Activated CD8-positive, alpha-beta T cell treated with anti-CD3 and anti-CD28 coated beads for 36 hours (primary cell): ENCODE results near the gene SOCS3. TPM values are rescaled to one million over a fixed set of nuclear protein-coding genes. Genes with fewer than 3 reads are reported as not detected.
A peak's percentile ranks its signal among the peaks of the same experiment; 100 is the strongest.
"Not testable (repeated sequence)": the region's sequence is repeated elsewhere in the genome, so short reads cannot be mapped to it uniquely, and the experiment has no call there.

Experiments used
- ATAC-seq: fragments of 200-7000 bp; cut with Tn5 transposase; one replicate; pipeline ENCODE4 v1.10.0; 2021; ENCODE audit warnings: mild to moderate bottlenecking, moderate library complexity
- CTCF ChIA-PET: fragments of 350-600 bp; sonication (Branson Sonifier 250); formaldehyde crosslinking; loops from one replicate; lab custom pipeline; 2021; ENCODE audit warnings: antibody characterized with exemption; lab: Charles Lee
- POLR2A ChIA-PET: fragments of 350-600 bp; sonication (Branson Sonifier 250); formaldehyde crosslinking; loops from one replicate; lab custom pipeline; 2021; ENCODE audit warnings: antibody characterized with exemption; lab: Charles Lee
- DNase-seq: peaks from one replicate; pipeline ENCODE4 v3.0.0-alpha.2; 2020
- H3K27ac Mint-ChIP-seq: one replicate; pipeline ENCODE4 v1.8.0; 2021; ENCODE audit warnings: mild to moderate bottlenecking, mixed read lengths
- H3K27me3 Mint-ChIP-seq: one replicate; pipeline ENCODE4 v1.8.0; 2021; ENCODE audit warnings: mixed read lengths
- H3K36me3 Mint-ChIP-seq: one replicate; pipeline ENCODE4 v1.8.0; 2021; ENCODE audit warnings: low read depth, mixed read lengths
- H3K4me1 Mint-ChIP-seq: one replicate; pipeline ENCODE4 v1.8.0; 2021; ENCODE audit warnings: low read depth, mixed read lengths
- H3K4me3 Mint-ChIP-seq: one replicate; pipeline ENCODE4 v1.8.0; 2021; ENCODE audit warnings: mild to moderate bottlenecking, moderate library complexity, mixed read lengths
- H3K9me3 Mint-ChIP-seq: one replicate; pipeline ENCODE4 v1.8.0; 2021; ENCODE audit warnings: mixed read lengths
- intact Hi-C: fragments of 100-400 bp; cut with micrococcal nuclease; formaldehyde crosslinking; loops from one replicate; pipeline ENCODE4 v1.10.0; 2022
- total RNA-seq, 2 experiments: library from RNA; stranded (reverse); gene quantifications; one replicate each; pipeline ENCODE4 v1.2.3, GENCODE V29; 2021
- TF ChIP-seq, protein P1 (sequence below): fragments of 200-600 bp; IDR thresholded peaks from one replicate; pipeline ENCODE4 v1.8.0; 2022; ENCODE audit warnings: antibody characterized with exemption, mild to moderate bottlenecking

Gene SOCS3
- total RNA-seq, 2 experiments from 2014 or later, result 48.6 to 49.1 TPM

DNA sequence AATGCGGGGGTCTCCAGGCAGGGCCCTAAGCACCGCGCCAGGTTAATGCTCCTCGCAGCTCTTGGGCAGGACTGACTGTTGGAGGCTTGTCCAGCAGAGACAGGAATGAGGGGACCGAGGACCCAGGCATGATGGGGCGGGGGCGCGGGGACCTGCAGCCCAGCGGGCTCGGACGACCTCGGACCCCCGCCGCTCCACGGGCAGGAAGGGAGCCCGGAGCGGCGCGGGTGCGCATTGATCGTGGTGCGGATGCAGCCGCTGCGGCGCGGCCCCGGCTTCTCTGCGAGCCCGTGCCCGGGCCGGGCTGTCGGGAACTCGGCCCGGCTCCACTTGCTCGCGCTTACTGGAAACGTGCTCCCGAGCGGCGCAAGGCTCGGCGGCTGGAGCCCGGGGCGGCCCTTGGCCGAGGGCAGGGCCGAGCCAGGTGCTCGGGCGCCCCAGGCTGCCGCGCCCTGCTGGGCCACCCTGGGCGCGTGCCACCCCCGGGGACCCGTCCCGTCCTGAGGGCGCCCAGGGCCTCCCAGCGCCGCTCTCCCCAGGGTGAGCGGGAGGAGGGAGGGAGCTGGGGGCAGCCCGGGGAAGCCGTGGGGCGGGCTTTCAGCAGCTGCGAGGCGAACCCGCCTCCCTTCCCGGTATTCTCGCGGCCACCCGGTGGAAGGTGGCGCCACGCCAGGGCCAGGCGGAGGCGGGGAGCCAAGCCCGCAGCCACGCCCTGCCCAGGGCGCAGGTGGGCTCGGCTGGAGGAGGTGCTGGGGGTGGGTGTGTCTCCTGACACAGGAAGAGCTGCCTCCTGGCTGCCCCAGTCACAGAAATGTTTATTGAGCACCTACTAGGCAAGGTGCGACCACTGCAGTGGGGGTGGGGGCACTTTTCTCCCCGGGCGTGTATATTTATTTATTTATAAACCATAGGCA lies 45.9 kb downstream of the SOCS3 start:
- no peaks in the 10 kb centered on the region for H3K9me3 Mint-ChIP-seq
- H3K4me1 Mint-ChIP-seq, result peaks cover 32% of the 10 kb centered on the region
- CTCF ChIA-PET, result interaction anchor here (0.8 to 1.6 kb wide), 5 partner anchors 29 to 229 kb away, joined by 3 to 5 read pairs (median 3); no protein-coding TSS in a partner anchor
- H3K4me3 Mint-ChIP-seq, result peak overlapping the region; percentile 41
- no peaks in the 10 kb centered on the region for H3K36me3 Mint-ChIP-seq
- intact Hi-C loops, result no loop called here
- POLR2A ChIA-PET, result interaction anchor here (0.9 to 2.2 kb wide), 4 partner anchors 9 to 43 kb away, joined by 3 to 9 read pairs (median 4); no protein-coding TSS in a partner anchor
- H3K27me3 Mint-ChIP-seq, result peaks cover 3% of the 10 kb centered on the region
- ATAC-seq (peak; percentile 72), DNase-seq (peak; percentile 81)
- TF ChIP-seq, protein P1, sequence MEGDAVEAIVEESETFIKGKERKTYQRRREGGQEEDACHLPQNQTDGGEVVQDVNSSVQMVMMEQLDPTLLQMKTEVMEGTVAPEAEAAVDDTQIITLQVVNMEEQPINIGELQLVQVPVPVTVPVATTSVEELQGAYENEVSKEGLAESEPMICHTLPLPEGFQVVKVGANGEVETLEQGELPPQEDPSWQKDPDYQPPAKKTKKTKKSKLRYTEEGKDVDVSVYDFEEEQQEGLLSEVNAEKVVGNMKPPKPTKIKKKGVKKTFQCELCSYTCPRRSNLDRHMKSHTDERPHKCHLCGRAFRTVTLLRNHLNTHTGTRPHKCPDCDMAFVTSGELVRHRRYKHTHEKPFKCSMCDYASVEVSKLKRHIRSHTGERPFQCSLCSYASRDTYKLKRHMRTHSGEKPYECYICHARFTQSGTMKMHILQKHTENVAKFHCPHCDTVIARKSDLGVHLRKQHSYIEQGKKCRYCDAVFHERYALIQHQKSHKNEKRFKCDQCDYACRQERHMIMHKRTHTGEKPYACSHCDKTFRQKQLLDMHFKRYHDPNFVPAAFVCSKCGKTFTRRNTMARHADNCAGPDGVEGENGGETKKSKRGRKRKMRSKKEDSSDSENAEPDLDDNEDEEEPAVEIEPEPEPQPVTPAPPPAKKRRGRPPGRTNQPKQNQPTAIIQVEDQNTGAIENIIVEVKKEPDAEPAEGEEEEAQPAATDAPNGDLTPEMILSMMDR, result no peak
- H3K27ac Mint-ChIP-seq, result peak overlapping the region; percentile 55

DNA sequence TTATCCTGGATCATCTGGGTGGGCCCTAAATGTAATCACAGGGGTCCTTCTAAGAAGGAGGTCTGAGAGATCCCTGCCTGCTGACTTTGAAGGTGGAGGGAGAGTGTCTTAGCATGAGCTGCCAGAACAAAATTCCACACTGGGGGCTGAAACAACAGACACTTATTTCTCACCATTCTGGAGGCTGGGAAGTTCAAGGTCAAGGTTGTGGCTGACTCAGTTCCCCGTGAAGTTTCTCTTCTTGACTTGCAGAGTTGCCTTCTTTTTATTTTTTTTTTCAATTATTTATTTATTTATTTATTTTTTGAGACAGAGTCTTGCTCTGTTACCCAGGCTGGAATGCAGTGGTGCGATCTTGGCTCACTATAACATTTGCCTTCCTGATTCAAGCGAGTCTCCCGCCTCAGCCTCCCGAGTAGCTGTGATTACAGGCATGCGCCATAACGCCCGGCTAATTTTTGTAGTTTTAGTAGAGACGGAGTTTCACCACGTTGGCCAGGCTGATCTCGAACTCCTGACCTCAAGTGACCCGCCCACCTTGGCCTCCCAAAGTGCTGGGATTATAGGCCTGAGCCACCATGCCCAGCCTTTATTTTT lies 50.1 kb downstream of the SOCS3 start:
- H3K4me1 Mint-ChIP-seq, intact Hi-C loops, ATAC-seq, H3K36me3 Mint-ChIP-seq, POLR2A ChIA-PET, H3K9me3 Mint-ChIP-seq, H3K27ac Mint-ChIP-seq, DNase-seq, H3K27me3 Mint-ChIP-seq, H3K4me3 Mint-ChIP-seq: not testable (repeated sequence)
- CTCF ChIA-PET, result interaction anchor here (1.3 kb wide), 1 partner anchor 58 kb away, joined by 3 read pairs; no protein-coding TSS in a partner anchor

DNA sequence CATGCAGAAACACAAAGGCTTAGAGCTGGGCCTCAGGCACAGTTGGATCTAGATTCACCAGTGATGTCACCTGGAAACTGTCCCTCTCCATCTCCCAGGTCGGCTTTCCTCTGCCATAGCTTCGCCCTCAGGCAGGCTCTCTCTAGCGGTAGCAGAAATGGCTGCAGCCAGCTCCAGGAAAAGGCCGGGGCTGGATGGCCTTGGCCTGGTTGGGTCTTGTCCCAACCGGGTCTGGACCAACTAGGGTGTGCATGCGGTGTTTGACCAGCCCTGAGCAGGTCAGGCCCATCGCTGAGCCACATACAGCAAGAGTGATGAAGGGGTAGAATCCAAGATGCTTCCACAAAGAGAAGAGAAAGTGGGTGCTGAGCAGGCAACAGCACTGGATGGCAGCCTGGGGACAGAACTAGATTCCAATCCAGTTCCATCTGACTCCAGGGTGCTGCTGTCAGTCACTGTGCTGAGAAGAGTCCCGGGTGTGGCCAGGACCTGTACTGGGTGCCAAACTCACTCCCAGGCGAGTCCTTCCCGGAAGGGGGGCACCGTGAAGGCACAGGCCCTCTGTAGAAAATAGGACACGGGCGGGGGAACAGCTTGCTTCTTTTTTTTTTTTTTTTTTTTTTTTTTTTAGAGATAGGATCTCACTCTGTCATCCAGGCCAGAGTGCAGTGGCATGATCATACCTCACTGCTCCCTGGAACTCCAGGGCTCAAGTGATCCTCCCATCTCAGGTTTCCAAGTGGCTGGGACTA lies 51.8 kb downstream of the SOCS3 start:
- CTCF ChIA-PET, result interaction anchor here (1.3 to 2.1 kb wide), 3 partner anchors 20 to 58 kb away, joined by 3 to 8 read pairs (median 3); no protein-coding TSS in a partner anchor

DNA sequence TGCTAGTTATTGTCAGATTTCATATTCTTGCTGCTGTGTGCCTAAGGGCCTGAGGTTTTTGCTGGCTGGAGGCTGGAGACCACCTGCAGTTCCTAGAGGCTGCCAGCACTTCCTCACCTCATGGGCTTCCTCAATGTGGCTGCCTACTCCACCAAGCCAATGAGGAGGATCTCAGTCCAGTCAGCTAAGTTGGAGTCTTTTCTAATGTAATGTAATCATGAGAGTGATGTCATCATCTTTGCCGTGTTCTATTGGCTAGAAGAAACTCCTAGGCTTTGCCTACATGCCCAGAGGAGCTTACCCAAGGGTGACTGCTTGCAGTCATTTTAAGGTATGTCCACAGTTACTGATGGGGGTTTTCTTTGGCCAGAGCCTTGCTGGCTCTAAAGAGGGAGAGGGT lies 53.0 kb downstream of the SOCS3 start:
- no peak for DNase-seq
- Mint-ChIP-seq H3K27ac (no peak overlapping the region), H3K4me1 (no peaks in the 10 kb centered on the region), H3K27me3 (no peaks in the 10 kb centered on the region), H3K9me3 (peaks cover 2% of the 10 kb centered on the region), H3K36me3 (no peaks in the 10 kb centered on the region), H3K4me3 (no peak overlapping the region)
- ChIA-PET POLR2A (no interaction called here), CTCF (interaction anchor here (1.2 to 2.1 kb wide), 3 partner anchors 18 to 115 kb away, joined by 3 to 8 read pairs (median 3); no protein-coding TSS in a partner anchor)
- intact Hi-C loops, result no loop called here
- TF ChIP-seq, protein P1, result no peak
- no peak for ATAC-seq

More for the DNA sequence above, 51.8 kb downstream of the SOCS3 start:
- no peak overlapping the region for H3K4me3 Mint-ChIP-seq
- H3K36me3 Mint-ChIP-seq, result no peaks in the 10 kb centered on the region
- peaks cover 2% of the 10 kb centered on the region for H3K27me3 Mint-ChIP-seq
- DNase-seq (no peak), ATAC-seq (no peak)
- intact Hi-C loops, result no loop called here
- TF ChIP-seq, protein P1, result no peak
- peaks cover 2% of the 10 kb centered on the region for H3K9me3 Mint-ChIP-seq
- POLR2A ChIA-PET, result no interaction called here
- H3K27ac Mint-ChIP-seq, result no peak overlapping the region
- no peaks in the 10 kb centered on the region for H3K4me1 Mint-ChIP-seq

Other genes with a start within 250 kb of the SOCS3 start
- gene TMC6, start 231.3 kb downstream of the SOCS3 start, total RNA-seq, result 100 to 1,000 TPM; 209 to 213 TPM
- gene TMC8, start 229.3 kb downstream of the SOCS3 start, total RNA-seq, result 100 to 1,000 TPM; 182 to 197 TPM
- under 1 TPM in 1 of 2 experiments, not detected in 1; 0.51 TPM for gene C17orf99, start 213.7 kb downstream of the SOCS3 start, total RNA-seq
- gene SYNGR2, start 191.5 kb downstream of the SOCS3 start, total RNA-seq, result 10 to 100 TPM; 92.6 to 95.1 TPM
- gene TK1, start 173.0 kb downstream of the SOCS3 start, total RNA-seq, result 100 to 1,000 TPM; 175 to 179 TPM
- gene AFMID, start 172.7 kb downstream of the SOCS3 start, total RNA-seq, result 10 to 100 TPM; 20.8 to 27.9 TPM
- gene BIRC5, start 145.8 kb downstream of the SOCS3 start, total RNA-seq, result 10 to 100 TPM; 90.6 to 93.7 TPM
- gene TMEM235, start 128.4 kb downstream of the SOCS3 start, total RNA-seq, result not detected
- 10 to 100 TPM; 42.1 to 43.3 TPM for gene PGS1, start 18.6 kb upstream of the SOCS3 start, total RNA-seq
- gene DNAH17, start 217.3 kb upstream of the SOCS3 start, total RNA-seq, result under 1 TPM; 0.41 to 0.45 TPM